ENCODE data around the gene FRAT1.

- TF ChIP-seq CTCF (IDR thresholded peaks at IDR 0.05; ENCODE audit: extremely low read depth in 1 of 2, insufficient read depth in 1 of 2, low read depth in 1 of 2, low read length in 2 of 2): no peak
- no peak for TF ChIP-seq POLR2A (IDR thresholded peaks at IDR 0.05; ENCODE audit: low read depth, low read length)
- no peak for TF ChIP-seq EZH2 (IDR thresholded peaks at IDR 0.05; ENCODE audit: borderline replicate concordance, low read depth, low read length, severe bottlenecking)
- no peak for TF ChIP-seq POLR2AphosphoS5 (IDR thresholded peaks at IDR 0.05; ENCODE audit: insufficient read depth, low read depth, low read length)
- TF ChIP-seq FOS (IDR thresholded peaks at IDR 0.05; ENCODE audit: borderline replicate concordance, insufficient read depth, low read length): no peak
- no peak for TF ChIP-seq MAX (IDR thresholded peaks at IDR 0.05; ENCODE audit: insufficient read depth, insufficient read length)
- TF ChIP-seq MYC (IDR thresholded peaks at IDR 0.05; ENCODE audit: low read depth, low read length): no peak
- no peak for TF ChIP-seq JUN (IDR thresholded peaks at IDR 0.05; ENCODE audit: borderline replicate concordance, insufficient read depth, insufficient read length, low read depth)
- no peak for TF ChIP-seq GATA2 (IDR thresholded peaks at IDR 0.05; ENCODE audit: insufficient read depth, insufficient read length, low read depth, low read length)
These were observed 48.1 kb downstream of the FRAT1 start for GRCh38 chr10:97367126-97367649.

Data from endothelial cell of umbilical vein (primary cell).